Loucy (cell line): ENCODE measurements around the gene PEF1.

Experiments
- H2AFZ ChIP-seq: fragments of 200-600 bp; sonication (generic); 2 replicates; pipeline ENCODE4 v1.6.0; 2016; ENCODE audit warnings: antibody characterized with exemption, mild to moderate bottlenecking, low read length, moderate library complexity
- H3F3A ChIP-seq: fragments of 200-600 bp; 2 replicates; pipeline ENCODE4 v1.6.0; 2016; ENCODE audit warnings: antibody characterized with exemption, low read depth, mild to moderate bottlenecking
- H3K27me3 ChIP-seq: fragments of 200-600 bp; sonication (generic); 2 replicates; pipeline ENCODE4 v1.6.1; 2014; ENCODE audit warnings: low read length, mild to moderate bottlenecking; ENCODE audit not compliant: insufficient read depth, poor library complexity, severe bottlenecking
- H3K36me3 ChIP-seq: fragments of 200-600 bp; sonication (generic); 2 replicates; pipeline ENCODE4 v1.6.1; 2016; ENCODE audit warnings: low read length; ENCODE audit not compliant: insufficient read depth
- H3K4me1 ChIP-seq: fragments of 200-600 bp; sonication (generic); 2 replicates; pipeline ENCODE4 v1.5.1; 2014; ENCODE audit warnings: low read length, mild to moderate bottlenecking; ENCODE audit not compliant: insufficient read depth, poor library complexity, severe bottlenecking
- H3K4me2 ChIP-seq: fragments of 200-600 bp; sonication (generic); 2 replicates; pipeline ENCODE4 v1.6.0; 2014; ENCODE audit warnings: antibody characterized with exemption, low read length, low read depth, mild to moderate bottlenecking; ENCODE audit not compliant: poor library complexity, severe bottlenecking
- H3K4me3 ChIP-seq: fragments of 200-600 bp; sonication (generic); 2 replicates; pipeline ENCODE4 v1.5.1; 2014; ENCODE audit warnings: low read length, mild to moderate bottlenecking, mixed read lengths; ENCODE audit not compliant: poor library complexity, severe bottlenecking
- H3K79me2 ChIP-seq: fragments of 200-600 bp; sonication (generic); 2 replicates; pipeline ENCODE4 v1.6.1; 2014; ENCODE audit warnings: low read length; ENCODE audit not compliant: insufficient read depth
- H3K9ac ChIP-seq: fragments of 200-600 bp; sonication (generic); 2 replicates; pipeline ENCODE4 v1.6.0; 2014; ENCODE audit warnings: mild to moderate bottlenecking, low read depth, low read length, moderate library complexity; ENCODE audit not compliant: poor library complexity, severe bottlenecking
- H3K9me2 ChIP-seq: fragments of 200-600 bp; sonication (generic); replicated peaks from 2 replicates; pipeline ENCODE4 v1.6.1; 2016; ENCODE audit warnings: low read depth, low read length, mixed read lengths
- H3K9me3 ChIP-seq: fragments of 200-600 bp; sonication (generic); 2 replicates; pipeline ENCODE4 v1.6.1; 2014; ENCODE audit warnings: mild to moderate bottlenecking, antibody characterized with exemption, low read length, low read depth; ENCODE audit not compliant: insufficient read depth
- H4K20me1 ChIP-seq: fragments of 200-600 bp; sonication (generic); 2 replicates; pipeline ENCODE4 v1.6.0; 2014; ENCODE audit warnings: antibody characterized with exemption, low read length, mild to moderate bottlenecking; ENCODE audit not compliant: insufficient read depth, poor library complexity, severe bottlenecking
- EZH2phosphoT487 ChIP-seq: fragments of 200-600 bp; IDR thresholded peaks from 2 replicates; pipeline ENCODE4 v1.6.1; 2018; ENCODE audit warnings: antibody characterized with exemption, mild to moderate bottlenecking, moderate library complexity, borderline replicate concordance
- TF ChIP-seq, protein P1 (sequence below): fragments of 200-600 bp; sonication (generic); conservative IDR thresholded peaks from 2 replicates; pipeline ENCODE4 v1.5.1; 2014; ENCODE audit warnings: mild to moderate bottlenecking, antibody characterized with exemption, low read length

The PEF1 gene

DNA sequence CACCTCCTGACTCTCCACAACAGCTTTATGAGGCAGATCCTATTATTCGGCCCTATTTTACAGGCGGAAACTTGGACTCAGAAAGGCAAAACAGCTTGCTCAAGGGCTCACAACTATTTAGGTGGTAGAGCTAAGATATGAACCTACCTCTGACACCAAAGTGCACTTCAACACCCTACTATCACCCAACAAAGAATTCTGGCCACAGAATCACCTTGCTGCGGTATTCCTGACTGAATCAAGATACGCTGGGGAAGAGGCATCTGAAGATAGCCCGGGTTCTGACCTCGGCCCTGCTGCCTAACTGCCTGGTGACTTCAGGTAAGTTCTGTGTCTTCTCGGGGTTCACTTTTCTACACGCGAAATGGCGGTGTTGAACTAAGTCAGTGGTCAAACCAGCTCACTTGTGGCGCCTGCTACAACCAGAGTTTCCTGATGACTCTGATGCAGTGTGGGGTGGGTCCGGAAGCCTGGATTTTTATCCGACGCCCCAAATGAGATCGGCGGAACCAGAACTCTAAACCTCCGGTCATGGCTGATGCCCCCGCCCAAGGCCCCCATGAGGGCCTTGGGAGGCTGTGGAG is 608 bp downstream of the PEF1 start:
- peak overlapping the region; percentile 93 for H3K9ac ChIP-seq
- H3K27me3 ChIP-seq, result peaks cover 5% of the 10 kb centered on the region
- no peaks in the 10 kb centered on the region for H3K9me3 ChIP-seq
- no peaks in the 10 kb centered on the region for H3F3A ChIP-seq
- no peaks in the 10 kb centered on the region for H3K9me2 ChIP-seq
- no peaks in the 10 kb centered on the region for H3K36me3 ChIP-seq
- peak overlapping the region; percentile 98 for H3K4me2 ChIP-seq
- H3K4me1 ChIP-seq, result peaks cover 49% of the 10 kb centered on the region
- H2AFZ ChIP-seq, result peak overlapping the region; percentile 94
- H4K20me1 ChIP-seq, result peaks cover 3% of the 10 kb centered on the region
- peak overlapping the region; percentile 95 for H3K4me3 ChIP-seq
- peaks cover 48% of the 10 kb centered on the region for H3K79me2 ChIP-seq
- TF ChIP-seq, protein P1, sequence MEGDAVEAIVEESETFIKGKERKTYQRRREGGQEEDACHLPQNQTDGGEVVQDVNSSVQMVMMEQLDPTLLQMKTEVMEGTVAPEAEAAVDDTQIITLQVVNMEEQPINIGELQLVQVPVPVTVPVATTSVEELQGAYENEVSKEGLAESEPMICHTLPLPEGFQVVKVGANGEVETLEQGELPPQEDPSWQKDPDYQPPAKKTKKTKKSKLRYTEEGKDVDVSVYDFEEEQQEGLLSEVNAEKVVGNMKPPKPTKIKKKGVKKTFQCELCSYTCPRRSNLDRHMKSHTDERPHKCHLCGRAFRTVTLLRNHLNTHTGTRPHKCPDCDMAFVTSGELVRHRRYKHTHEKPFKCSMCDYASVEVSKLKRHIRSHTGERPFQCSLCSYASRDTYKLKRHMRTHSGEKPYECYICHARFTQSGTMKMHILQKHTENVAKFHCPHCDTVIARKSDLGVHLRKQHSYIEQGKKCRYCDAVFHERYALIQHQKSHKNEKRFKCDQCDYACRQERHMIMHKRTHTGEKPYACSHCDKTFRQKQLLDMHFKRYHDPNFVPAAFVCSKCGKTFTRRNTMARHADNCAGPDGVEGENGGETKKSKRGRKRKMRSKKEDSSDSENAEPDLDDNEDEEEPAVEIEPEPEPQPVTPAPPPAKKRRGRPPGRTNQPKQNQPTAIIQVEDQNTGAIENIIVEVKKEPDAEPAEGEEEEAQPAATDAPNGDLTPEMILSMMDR, result no peak
- no peak for TF ChIP-seq EZH2phosphoT487

DNA sequence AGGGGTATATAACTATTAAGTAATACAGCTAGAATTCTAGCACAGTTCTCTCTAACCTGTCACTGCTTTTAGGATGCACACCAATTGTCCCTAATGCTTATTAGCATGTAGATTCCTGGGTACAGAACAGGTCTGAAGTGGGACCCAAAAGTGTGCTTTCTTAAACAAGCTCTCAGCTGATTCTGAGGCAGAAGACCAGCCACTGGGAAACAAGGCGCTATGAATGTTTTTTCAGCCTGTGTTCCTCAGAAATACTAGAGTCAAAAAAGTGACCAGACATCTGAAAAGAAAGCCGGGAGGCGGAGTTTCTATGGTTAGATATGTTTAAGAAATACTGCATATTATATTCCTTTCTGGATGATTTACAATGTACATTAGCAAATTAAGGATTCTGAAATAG is 1.8 kb downstream of the PEF1 start:
- no peak for TF ChIP-seq EZH2phosphoT487
- Histone ChIP-seq H3K9ac (peak overlapping the region; percentile 93), H3K9me2 (no peaks in the 10 kb centered on the region), H2AFZ (no peak overlapping the region), H3K4me3 (peak overlapping the region; percentile 95), H3F3A (no peaks in the 10 kb centered on the region), H3K36me3 (no peaks in the 10 kb centered on the region), H3K79me2 (peaks cover 59% of the 10 kb centered on the region), H3K27me3 (peaks cover 5% of the 10 kb centered on the region), H4K20me1 (peaks cover 3% of the 10 kb centered on the region), H3K4me1 (peaks cover 59% of the 10 kb centered on the region), H3K9me3 (no peaks in the 10 kb centered on the region), H3K4me2 (peak overlapping the region; percentile 98)

GRCh38 chr1:31642366-31642765 is 2.3 kb downstream of the PEF1 start:
- Histone ChIP-seq H3K9me2 (no peaks in the 10 kb centered on the region), H3K4me3 (no peak overlapping the region), H3K27me3 (peaks cover 5% of the 10 kb centered on the region), H3K4me2 (peak overlapping the region; percentile 98), H4K20me1 (peaks cover 3% of the 10 kb centered on the region), H3K79me2 (peaks cover 65% of the 10 kb centered on the region), H3K36me3 (no peaks in the 10 kb centered on the region), H3K4me1 (peaks cover 64% of the 10 kb centered on the region), H2AFZ (no peak overlapping the region), H3K9me3 (no peaks in the 10 kb centered on the region), H3F3A (no peaks in the 10 kb centered on the region), H3K9ac (no peak overlapping the region)
- TF ChIP-seq, protein P1, result no peak
- no peak for TF ChIP-seq EZH2phosphoT487

DNA sequence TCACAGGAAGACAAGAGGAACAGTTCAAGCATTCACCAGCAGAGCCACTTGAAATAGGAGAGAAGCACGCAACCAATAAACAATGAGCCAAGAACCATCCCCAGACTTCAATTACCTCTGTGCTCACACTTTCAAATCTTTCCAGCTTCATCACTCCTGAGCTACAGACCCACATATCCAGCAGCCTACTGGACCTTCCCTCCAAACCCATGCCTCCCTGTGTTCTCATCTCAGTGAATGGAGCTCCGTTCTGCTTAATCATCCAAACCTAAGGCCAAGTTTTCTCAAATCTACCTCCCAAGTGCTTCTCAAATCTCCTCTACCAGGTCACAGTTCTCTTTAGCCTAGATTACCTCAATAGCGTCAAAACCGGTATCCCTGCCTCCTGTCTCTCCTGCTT is 3.7 kb downstream of the PEF1 start:
- Histone ChIP-seq H3K4me1 (peaks cover 68% of the 10 kb centered on the region), H3K79me2 (peaks cover 76% of the 10 kb centered on the region), H2AFZ (no peak overlapping the region), H3K27me3 (peaks cover 5% of the 10 kb centered on the region), H4K20me1 (peaks cover 8% of the 10 kb centered on the region), H3K4me2 (peak overlapping the region; percentile 68), H3F3A (no peaks in the 10 kb centered on the region), H3K9me2 (no peaks in the 10 kb centered on the region), H3K9me3 (no peaks in the 10 kb centered on the region), H3K36me3 (no peaks in the 10 kb centered on the region), H3K9ac (peak overlapping the region; percentile 6), H3K4me3 (no peak overlapping the region)
- TF ChIP-seq EZH2phosphoT487, result no peak
- TF ChIP-seq, protein P1, result no peak
